Measurements from ENCODE around the gene RPTOR.
"Not testable (repeated sequence)": the region's sequence is repeated elsewhere in the genome, so short reads cannot be mapped to it uniquely, and the experiment has no call there.

RPTOR gene

GRCh38 chr17:80872501-80873306, 328.1 kb downstream of the RPTOR start:
- H4K5ac ChIP-seq (ENCODE audit: low read length), result no peak overlapping the region
- no peak overlapping the region for H3K4me3 ChIP-seq (ENCODE audit: low read length)
- no peak for DNase-seq
- no peaks in the 10 kb centered on the region for H3K79me1 ChIP-seq (ENCODE audit: low read length)
- no peaks in the 10 kb centered on the region for H3K27me3 ChIP-seq (ENCODE audit: insufficient read depth, low read length, poor library complexity)
- H3K9ac ChIP-seq (ENCODE audit: low read length), result no peak overlapping the region
- H2AK5ac ChIP-seq (ENCODE audit: low read length), result no peak overlapping the region
- peaks cover 3% of the 10 kb centered on the region for H3K4me1 ChIP-seq (ENCODE audit: control insufficient read depth, low read depth, low read length)
- H3K23ac ChIP-seq (ENCODE audit: low read length), result no peak overlapping the region
- no peak overlapping the region for H2BK5ac ChIP-seq (ENCODE audit: low read length)
- H2BK120ac ChIP-seq (ENCODE audit: low read depth, low read length), result no peak overlapping the region
- H2BK15ac ChIP-seq (replicated peaks; ENCODE audit: low read depth), result no peak overlapping the region
- H4K8ac ChIP-seq (ENCODE audit: low read depth, low read length), result no peak overlapping the region
- H3K27ac ChIP-seq (ENCODE audit: low read depth, low read length), result no peak overlapping the region
- H3K4ac ChIP-seq (ENCODE audit: low read depth, low read length), result no peak overlapping the region
- H3K56ac ChIP-seq (ENCODE audit: low read length), result peak overlapping the region; percentile 7
- H3K18ac ChIP-seq (ENCODE audit: low read length), result peak overlapping the region; percentile 1
- H3K4me2 ChIP-seq (ENCODE audit: low read length), result no peak overlapping the region
- H3K36me3 ChIP-seq (ENCODE audit: control insufficient read depth, insufficient read depth, low read length), result no peaks in the 10 kb centered on the region
- H3K79me2 ChIP-seq (ENCODE audit: control insufficient read depth, insufficient read depth, low read length), result no peaks in the 10 kb centered on the region
- WGBS (ENCODE audit: extremely low coverage, insufficient coverage, low lambda C conversion rate), result no CpG with 5 or more reads among the region's 18 CpGs

- Histone ChIP-seq H3K18ac (ENCODE audit: low read length) (peak overlapping the region; percentile 1), H3K4me2 (ENCODE audit: low read length) (no peak overlapping the region), H2AK5ac (ENCODE audit: low read length) (peak overlapping the region; percentile 31), H2BK120ac (ENCODE audit: low read depth, low read length) (no peak overlapping the region), H4K8ac (ENCODE audit: low read depth, low read length) (no peak overlapping the region), H3K27ac (ENCODE audit: low read depth, low read length) (no peak overlapping the region), H2BK5ac (ENCODE audit: low read length) (peak overlapping the region; percentile 45), H3K27me3 (ENCODE audit: insufficient read depth, low read length, poor library complexity) (no peaks in the 10 kb centered on the region), H3K4ac (ENCODE audit: low read depth, low read length) (no peak overlapping the region), H3K4me1 (ENCODE audit: control insufficient read depth, low read depth, low read length) (peaks cover 3% of the 10 kb centered on the region), H3K23ac (ENCODE audit: low read length) (no peak overlapping the region), H3K4me3 (ENCODE audit: low read length) (no peak overlapping the region), H3K79me1 (ENCODE audit: low read length) (no peaks in the 10 kb centered on the region), H3K79me2 (ENCODE audit: control insufficient read depth, insufficient read depth, low read length) (no peaks in the 10 kb centered on the region), H2BK15ac (replicated peaks; ENCODE audit: low read depth) (no peak overlapping the region), H3K9ac (ENCODE audit: low read length) (no peak overlapping the region), H3K56ac (ENCODE audit: low read length) (peak overlapping the region; percentile 78), H3K36me3 (ENCODE audit: control insufficient read depth, insufficient read depth, low read length) (no peaks in the 10 kb centered on the region), H4K5ac (ENCODE audit: low read length) (no peak overlapping the region)
- DNase-seq, result peak; percentile 86
- WGBS (ENCODE audit: extremely low coverage, insufficient coverage, low lambda C conversion rate), result no CpG with 5 or more reads among the region's 14 CpGs
Observed at GRCh38 chr17:80873307-80873951, 328.8 kb downstream of the RPTOR start.

DNA sequence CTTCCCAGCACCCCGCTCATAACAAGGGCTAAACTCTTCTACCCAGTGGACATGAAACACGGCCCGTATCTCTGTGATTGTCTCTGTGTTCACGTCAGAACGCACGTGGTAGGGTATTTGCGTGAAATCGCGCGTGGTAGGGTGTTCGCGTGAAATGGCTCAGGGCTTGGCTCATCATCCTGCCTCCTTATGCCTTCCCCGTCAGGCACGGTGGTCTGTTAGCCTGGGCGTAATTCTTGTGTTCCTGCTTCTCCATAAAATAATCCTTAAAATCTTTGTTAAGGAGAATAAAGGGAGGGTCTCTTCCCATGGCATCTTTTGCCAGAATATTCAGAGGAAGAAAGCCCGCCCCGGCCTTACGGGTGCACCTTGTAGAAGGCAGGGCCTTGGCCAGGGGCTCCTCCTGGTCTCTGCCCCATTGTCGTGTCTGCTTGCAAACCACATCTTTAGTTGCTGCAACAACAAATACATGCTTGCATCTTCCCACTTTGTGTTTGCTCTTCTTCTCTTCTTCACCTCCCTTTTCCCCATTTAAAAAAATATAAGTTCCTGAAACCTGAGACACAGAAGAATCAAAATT, 330.3 kb downstream of the RPTOR start:
- no peaks in the 10 kb centered on the region for H3K36me3 ChIP-seq (ENCODE audit: control insufficient read depth, insufficient read depth, low read length)
- H3K79me2 ChIP-seq (ENCODE audit: control insufficient read depth, insufficient read depth, low read length), result no peaks in the 10 kb centered on the region
- H3K4me1 ChIP-seq (ENCODE audit: control insufficient read depth, low read depth, low read length), result peaks cover 3% of the 10 kb centered on the region
- no peaks in the 10 kb centered on the region for H3K27me3 ChIP-seq (ENCODE audit: insufficient read depth, low read length, poor library complexity)
- H3K4me2 ChIP-seq (ENCODE audit: low read length), result no peak overlapping the region
- no peak overlapping the region for H2AK5ac ChIP-seq (ENCODE audit: low read length)
- H4K5ac ChIP-seq (ENCODE audit: low read length), result no peak overlapping the region
- no peak overlapping the region for H3K18ac ChIP-seq (ENCODE audit: low read length)
- H2BK120ac ChIP-seq (ENCODE audit: low read depth, low read length), result no peak overlapping the region
- no peak for DNase-seq
- no peak overlapping the region for H3K9ac ChIP-seq (ENCODE audit: low read length)
- H3K56ac ChIP-seq (ENCODE audit: low read length), result no peak overlapping the region
- H3K27ac ChIP-seq (ENCODE audit: low read depth, low read length), result no peak overlapping the region
- H3K79me1 ChIP-seq (ENCODE audit: low read length), result no peaks in the 10 kb centered on the region
- no peak overlapping the region for H3K4me3 ChIP-seq (ENCODE audit: low read length)
- no peak overlapping the region for H4K8ac ChIP-seq (ENCODE audit: low read depth, low read length)
- WGBS (ENCODE audit: extremely low coverage, insufficient coverage, low lambda C conversion rate), result no CpG with 5 or more reads among the region's 19 CpGs
- H2BK15ac ChIP-seq (replicated peaks; ENCODE audit: low read depth), result no peak overlapping the region
- H3K23ac ChIP-seq (ENCODE audit: low read length), result no peak overlapping the region
- H3K4ac ChIP-seq (ENCODE audit: low read depth, low read length), result no peak overlapping the region
- H2BK5ac ChIP-seq (ENCODE audit: low read length), result no peak overlapping the region

DNA sequence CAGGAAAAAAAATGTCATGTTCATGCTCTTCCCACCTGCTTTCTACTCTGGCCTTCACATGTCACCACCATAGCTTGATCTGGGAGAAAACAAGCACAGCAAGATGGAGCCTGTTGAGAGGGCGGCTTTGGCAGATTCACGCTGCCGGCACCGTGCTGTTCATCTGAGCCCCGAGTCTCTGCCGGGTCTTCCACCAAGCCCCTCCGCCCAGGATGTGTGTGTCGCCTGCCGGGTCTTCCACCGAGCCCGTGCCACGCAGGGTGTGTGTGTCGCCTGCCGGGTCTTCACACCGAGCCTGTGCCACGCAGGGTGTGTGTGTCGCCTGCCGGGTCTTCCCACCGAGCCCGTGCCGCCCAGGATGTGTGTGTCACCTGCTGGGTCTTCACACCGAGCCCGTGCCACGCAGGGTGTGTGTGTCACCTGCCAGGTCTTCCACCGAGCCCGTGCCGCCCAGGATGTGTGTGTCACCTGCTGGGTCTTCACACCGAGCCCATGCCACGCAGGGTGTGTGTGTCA, 330.9 kb downstream of the RPTOR start:
- not testable (repeated sequence) for H4K8ac ChIP-seq (ENCODE audit: low read depth, low read length); H2BK15ac ChIP-seq (replicated peaks; ENCODE audit: low read depth); H3K27me3 ChIP-seq (ENCODE audit: insufficient read depth, low read length, poor library complexity); H3K4me1 ChIP-seq (ENCODE audit: control insufficient read depth, low read depth, low read length); H3K4me2 ChIP-seq (ENCODE audit: low read length); H2BK120ac ChIP-seq (ENCODE audit: low read depth, low read length); H3K4ac ChIP-seq (ENCODE audit: low read depth, low read length); H3K23ac ChIP-seq (ENCODE audit: low read length); H2AK5ac ChIP-seq (ENCODE audit: low read length); H3K79me1 ChIP-seq (ENCODE audit: low read length); H3K9ac ChIP-seq (ENCODE audit: low read length); H3K36me3 ChIP-seq (ENCODE audit: control insufficient read depth, insufficient read depth, low read length); H3K27ac ChIP-seq (ENCODE audit: low read depth, low read length); H3K56ac ChIP-seq (ENCODE audit: low read length); DNase-seq; H4K5ac ChIP-seq (ENCODE audit: low read length); H3K79me2 ChIP-seq (ENCODE audit: control insufficient read depth, insufficient read depth, low read length); H3K4me3 ChIP-seq (ENCODE audit: low read length); H2BK5ac ChIP-seq (ENCODE audit: low read length); H3K18ac ChIP-seq (ENCODE audit: low read length)
- no CpG with 5 or more reads among the region's 29 CpGs for WGBS (ENCODE audit: extremely low coverage, insufficient coverage, low lambda C conversion rate)

DNA sequence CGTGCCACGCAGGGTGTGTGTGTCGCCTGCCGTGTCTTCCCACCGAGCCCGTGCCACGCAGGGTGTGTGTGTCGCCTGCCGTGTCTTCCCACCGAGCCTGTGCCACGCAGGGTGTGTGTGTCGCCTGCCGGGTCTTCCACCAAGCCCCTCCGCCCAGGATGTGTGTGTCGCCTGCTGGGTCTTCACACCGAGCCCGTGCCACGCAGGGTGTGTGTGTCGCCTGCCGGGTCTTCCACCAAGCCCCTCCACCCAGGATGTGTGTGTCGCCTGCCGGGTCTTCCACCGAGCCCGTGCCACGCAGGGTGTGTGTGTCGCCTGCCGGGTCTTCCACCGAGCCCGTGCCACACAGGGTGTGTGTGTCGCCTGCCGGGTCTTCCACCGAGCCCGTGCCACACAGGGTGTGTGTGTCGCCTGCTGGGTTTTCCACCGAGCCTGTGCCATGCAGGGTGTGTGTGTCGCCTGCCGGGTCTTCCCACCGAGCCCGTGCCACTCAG, 331.9 kb downstream of the RPTOR start:
- not testable (repeated sequence) for H3K56ac ChIP-seq (ENCODE audit: low read length); DNase-seq; H3K9ac ChIP-seq (ENCODE audit: low read length); H3K27me3 ChIP-seq (ENCODE audit: insufficient read depth, low read length, poor library complexity); H3K4me3 ChIP-seq (ENCODE audit: low read length); H3K4ac ChIP-seq (ENCODE audit: low read depth, low read length); H3K36me3 ChIP-seq (ENCODE audit: control insufficient read depth, insufficient read depth, low read length); H3K4me2 ChIP-seq (ENCODE audit: low read length); H4K5ac ChIP-seq (ENCODE audit: low read length); H2BK5ac ChIP-seq (ENCODE audit: low read length); H3K27ac ChIP-seq (ENCODE audit: low read depth, low read length); H3K4me1 ChIP-seq (ENCODE audit: control insufficient read depth, low read depth, low read length); H3K23ac ChIP-seq (ENCODE audit: low read length); H2BK15ac ChIP-seq (replicated peaks; ENCODE audit: low read depth); H3K18ac ChIP-seq (ENCODE audit: low read length); H2AK5ac ChIP-seq (ENCODE audit: low read length); H4K8ac ChIP-seq (ENCODE audit: low read depth, low read length); H3K79me2 ChIP-seq (ENCODE audit: control insufficient read depth, insufficient read depth, low read length); H3K79me1 ChIP-seq (ENCODE audit: low read length); H2BK120ac ChIP-seq (ENCODE audit: low read depth, low read length)
- WGBS (ENCODE audit: extremely low coverage, insufficient coverage, low lambda C conversion rate), result no CpG with 5 or more reads among the region's 39 CpGs

Measured in mesendoderm (in vitro differentiated cells).